ENCODE measurements around the gene SEMA4D. TPM values are rescaled to one million over a fixed set of nuclear protein-coding genes. Genes with fewer than 3 reads are reported as not detected.

The SEMA4D gene
- total RNA-seq, 1 experiment from 2014 or later = 8.0 TPM

- Histone ChIP-seq H3K9me2 (replicated peaks; ENCODE audit: low read length) (no peaks in the 10 kb centered on the region), H3K9ac (ENCODE audit: low read length) (peak overlapping the region; percentile 91; the same call in 1 of the 2 replicates), H3F3A (ENCODE audit: low read length, unreplicated experiment) (peaks cover 4% of the 10 kb centered on the region), H3K79me2 (ENCODE audit: low read length) (peaks cover 81% of the 10 kb centered on the region), H4K20me1 (ENCODE audit: low read length) (peaks cover 29% of the 10 kb centered on the region), H3K9me3 (ENCODE audit: low read length) (no peaks in the 10 kb centered on the region), H2AFZ (ENCODE audit: low read length) (no peak overlapping the region), H3K27me3 (ENCODE audit: low read length) (no peaks in the 10 kb centered on the region), H3K4me1 (ENCODE audit: insufficient read depth, low read length) (peaks cover 37% of the 10 kb centered on the region), H3K4me2 (ENCODE audit: low read length) (0 out of 2 replicates have a peak overlapping the region, but pooled peaks have one; percentile 6), H3K27ac (ENCODE audit: low read length) (peak overlapping the region; percentile 96), H3K4me3 (ENCODE audit: low read length) (peak overlapping the region; percentile 74; the same call in 1 of the 2 replicates), H3K36me3 (ENCODE audit: low read depth, low read length) (peaks cover 44% of the 10 kb centered on the region)
- intact Hi-C loops (cut with micrococcal nuclease) = loop anchor here (10.0 kb wide), 1 partner anchor 782 kb away; the partner anchor contains the start of gene NXNL2
- no peak for TF ChIP-seq EZH2 (IDR thresholded peaks at IDR 0.05; ENCODE audit: low read length, unreplicated experiment)
- no peak for TF ChIP-seq EZH2phosphoT487 (IDR thresholded peaks at IDR 0.05; ENCODE audit: borderline replicate concordance, low read length)
- no peak for TF ChIP-seq CTCF (conservative IDR thresholded peaks at IDR 0.05; ENCODE audit: low read depth, low read length)
- no TSS peak for BruUV-seq (replicated peaks)
- ATAC-seq (no peak), DNase-seq (no peak)
- CTCF ChIA-PET = no interaction called here
- POLR2A ChIA-PET (ENCODE audit: unreplicated experiment) = no interaction called here
These were observed 180.6 kb downstream of the SEMA4D start for GRCh38 chr9:89317282-89317681.

DNA sequence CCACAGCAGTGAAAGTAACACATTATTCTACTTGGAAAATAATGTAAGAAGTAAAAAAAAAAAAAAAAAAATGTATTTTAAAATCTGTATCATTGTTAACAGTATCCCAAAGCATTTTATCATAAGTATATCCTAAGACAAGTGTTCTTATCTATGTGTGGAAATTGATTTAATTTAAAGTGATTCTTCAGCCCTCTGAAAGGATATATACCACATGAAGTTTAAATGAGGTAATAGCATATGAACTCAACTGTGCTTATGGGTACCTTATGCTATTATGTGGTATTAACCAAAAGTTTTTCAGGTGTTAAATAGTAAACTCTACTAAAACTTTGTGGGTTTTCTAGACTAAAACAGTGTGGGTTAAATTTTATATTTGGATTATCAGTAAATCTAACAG is 182.4 kb downstream of the SEMA4D start:
- no peak for TF ChIP-seq EZH2phosphoT487 (IDR thresholded peaks at IDR 0.05; ENCODE audit: borderline replicate concordance, low read length)
- TF ChIP-seq EZH2 (IDR thresholded peaks at IDR 0.05; ENCODE audit: low read length, unreplicated experiment) = no peak
- no peak for TF ChIP-seq CTCF (conservative IDR thresholded peaks at IDR 0.05; ENCODE audit: low read depth, low read length)
- ATAC-seq = no peak
- Histone ChIP-seq H3K9me3 (ENCODE audit: low read length) (no peaks in the 10 kb centered on the region), H3K36me3 (ENCODE audit: low read depth, low read length) (peaks cover 44% of the 10 kb centered on the region; the same call in 1 of the 2 replicates), H2AFZ (ENCODE audit: low read length) (no peak overlapping the region), H3F3A (ENCODE audit: low read length, unreplicated experiment) (peaks cover 4% of the 10 kb centered on the region), H3K4me3 (ENCODE audit: low read length) (no peak overlapping the region), H3K9me2 (replicated peaks; ENCODE audit: low read length) (no peaks in the 10 kb centered on the region), H3K4me1 (ENCODE audit: insufficient read depth, low read length) (peaks cover 37% of the 10 kb centered on the region), H3K4me2 (ENCODE audit: low read length) (0 out of 2 replicates have a peak overlapping the region, but pooled peaks have one; percentile 16), H3K27ac (ENCODE audit: low read length) (no peak overlapping the region), H4K20me1 (ENCODE audit: low read length) (peaks cover 36% of the 10 kb centered on the region), H3K9ac (ENCODE audit: low read length) (no peak overlapping the region), H3K79me2 (ENCODE audit: low read length) (peaks cover 79% of the 10 kb centered on the region), H3K27me3 (ENCODE audit: low read length) (no peaks in the 10 kb centered on the region)
- DNase-seq = no peak
- no TSS peak for BruUV-seq (replicated peaks)
- intact Hi-C loops (cut with micrococcal nuclease) = loop anchor here (10.0 kb wide), 1 partner anchor 781 kb away; the partner anchor contains the start of gene NXNL2
- CTCF ChIA-PET = no interaction called here
- POLR2A ChIA-PET (ENCODE audit: unreplicated experiment) = no interaction called here

- no peak overlapping the region for H3K27ac ChIP-seq (ENCODE audit: low read length)
- TF ChIP-seq CTCF (conservative IDR thresholded peaks at IDR 0.05; ENCODE audit: low read depth, low read length) (no peak), EZH2phosphoT487 (IDR thresholded peaks at IDR 0.05; ENCODE audit: borderline replicate concordance, low read length) (no peak), EZH2 (IDR thresholded peaks at IDR 0.05; ENCODE audit: low read length, unreplicated experiment) (no peak)
- H3K79me2 ChIP-seq (ENCODE audit: low read length) = peaks cover 79% of the 10 kb centered on the region
- intact Hi-C loops (cut with micrococcal nuclease) = loop anchor here (10.0 kb wide), 1 partner anchor 780 kb away; the partner anchor contains the start of gene NXNL2
- CTCF ChIA-PET = no interaction called here
- peak overlapping the region; percentile 85 for H3K4me3 ChIP-seq (ENCODE audit: low read length)
- no peak overlapping the region for H3K9ac ChIP-seq (ENCODE audit: low read length)
- peaks cover 4% of the 10 kb centered on the region for H3F3A ChIP-seq (ENCODE audit: low read length, unreplicated experiment)
- DNase-seq (no peak), ATAC-seq (no peak)
- peaks cover 44% of the 10 kb centered on the region; the same call in 1 of the 2 replicates for H3K36me3 ChIP-seq (ENCODE audit: low read depth, low read length)
- POLR2A ChIA-PET (ENCODE audit: unreplicated experiment) = no interaction called here
- no peak overlapping the region for H2AFZ ChIP-seq (ENCODE audit: low read length)
- no peaks in the 10 kb centered on the region for H3K27me3 ChIP-seq (ENCODE audit: low read length)
- H3K9me3 ChIP-seq (ENCODE audit: low read length) = no peaks in the 10 kb centered on the region
- peaks cover 36% of the 10 kb centered on the region for H4K20me1 ChIP-seq (ENCODE audit: low read length)
- peak overlapping the region; percentile 93 for H3K4me2 ChIP-seq (ENCODE audit: low read length)
- no peaks in the 10 kb centered on the region for H3K9me2 ChIP-seq (replicated peaks; ENCODE audit: low read length)
- no TSS peak for BruUV-seq (replicated peaks)
- peaks cover 39% of the 10 kb centered on the region for H3K4me1 ChIP-seq (ENCODE audit: insufficient read depth, low read length)
These were observed 183.0 kb downstream of the SEMA4D start for GRCh38 chr9:89314955-89315354.
